ENCODE measurements around the gene UHRF2. TPM values are rescaled to one million over a fixed set of nuclear protein-coding genes. Genes with fewer than 3 reads are reported as not detected.
"Not testable (repeated sequence)": the region's sequence is repeated elsewhere in the genome, so short reads cannot be mapped to it uniquely, and the experiment has no call there.

The UHRF2 gene
- 19.0 and 20.9 TPM in 2 replicates for total RNA-seq (2014; rRNA removed; shearing (Covaris generic))

GRCh38 chr9:6412487-6413364 is at the start of gene UHRF2:
UHRF2 (plus strand) TSS chr9:6413199; CDS start chr9:6413491, 292 bp downstream.
- DNase-seq (ENCODE audit: low read depth in 1 of 2, low spot score in 2 of 2) = peak; percentile 85 to 93
- Histone ChIP-seq H3K4me1 (replicated peaks) (no peaks in the 10 kb centered on the region), H3K9me3 (replicated peaks) (no peaks in the 10 kb centered on the region), H3K36me3 (peaks cover 7% of the 10 kb centered on the region; the same call in 1 of the 2 replicates), H3K27ac (peak within 1 kb of the TSS; percentile 47), H3K4me3 (peak within 1 kb of the TSS; percentile 80), H3K27me3 (replicated peaks) (no peaks in the 10 kb centered on the region)

GRCh38 chr9:6367128-6367890 is 45.7 kb upstream of the UHRF2 start:
- Histone ChIP-seq H3K4me3 (no peak overlapping the region), H3K4me1 (replicated peaks) (0 out of 2 replicates have a peak, but pooled peaks cover 3% of the 10 kb centered on the region), H3K27me3 (replicated peaks) (no peaks in the 10 kb centered on the region), H3K27ac (peak overlapping the region; percentile 39; the same call in 1 of the 2 replicates), H3K9me3 (replicated peaks) (no peaks in the 10 kb centered on the region), H3K36me3 (no peaks in the 10 kb centered on the region)
- no peak for DNase-seq (ENCODE audit: low read depth in 1 of 2, low spot score in 2 of 2)

GRCh38 chr9:6368831-6369230 is 44.2 kb upstream of the UHRF2 start:
- Histone ChIP-seq H3K36me3 (no peaks in the 10 kb centered on the region), H3K9me3 (replicated peaks) (no peaks in the 10 kb centered on the region), H3K4me1 (replicated peaks) (0 out of 2 replicates have a peak, but pooled peaks cover 3% of the 10 kb centered on the region), H3K27ac (no peak overlapping the region), H3K27me3 (replicated peaks) (no peaks in the 10 kb centered on the region), H3K4me3 (no peak overlapping the region)
- no peak for DNase-seq (ENCODE audit: low read depth in 1 of 2, low spot score in 2 of 2)

- not testable (repeated sequence) for H3K27ac ChIP-seq; DNase-seq (ENCODE audit: low read depth in 1 of 2, low spot score in 2 of 2); H3K4me1 ChIP-seq (replicated peaks); H3K4me3 ChIP-seq; H3K36me3 ChIP-seq; H3K9me3 ChIP-seq (replicated peaks); H3K27me3 ChIP-seq (replicated peaks)
Observed at GRCh38 chr9:6381477-6382012, 31.5 kb upstream of the UHRF2 start.

GRCh38 chr9:6382681-6383080 is 30.3 kb upstream of the UHRF2 start:
- H3K27me3 ChIP-seq (replicated peaks) = no peaks in the 10 kb centered on the region
- no peak for DNase-seq (ENCODE audit: low read depth in 1 of 2, low spot score in 2 of 2)
- no peaks in the 10 kb centered on the region for H3K4me1 ChIP-seq (replicated peaks)
- no peaks in the 10 kb centered on the region for H3K36me3 ChIP-seq
- no peaks in the 10 kb centered on the region for H3K9me3 ChIP-seq (replicated peaks)
- H3K27ac ChIP-seq = no peak overlapping the region
- no peak overlapping the region for H3K4me3 ChIP-seq

- H3K4me1 ChIP-seq (replicated peaks) = no peaks in the 10 kb centered on the region
Observed at GRCh38 chr9:6383551-6384225, 29.3 kb upstream of the UHRF2 start.

GRCh38 chr9:6384732-6385131 is 28.3 kb upstream of the UHRF2 start:
- Histone ChIP-seq H3K9me3 (replicated peaks) (no peaks in the 10 kb centered on the region), H3K36me3 (no peaks in the 10 kb centered on the region), H3K27me3 (replicated peaks) (no peaks in the 10 kb centered on the region), H3K4me1 (replicated peaks) (no peaks in the 10 kb centered on the region), H3K27ac (no peak overlapping the region), H3K4me3 (no peak overlapping the region)
- DNase-seq (ENCODE audit: low read depth in 1 of 2, low spot score in 2 of 2) = no peak

More at GRCh38 chr9:6383551-6384225, 29.3 kb upstream of the UHRF2 start:
- H3K27me3 ChIP-seq (replicated peaks) = no peaks in the 10 kb centered on the region
- H3K4me3 ChIP-seq = no peak overlapping the region
- H3K9me3 ChIP-seq (replicated peaks) = no peaks in the 10 kb centered on the region
- no peaks in the 10 kb centered on the region for H3K36me3 ChIP-seq
- no peak for DNase-seq (ENCODE audit: low read depth in 1 of 2, low spot score in 2 of 2)
- no peak overlapping the region for H3K27ac ChIP-seq

- H3K36me3 ChIP-seq = no peaks in the 10 kb centered on the region
- DNase-seq (ENCODE audit: low read depth in 1 of 2, low spot score in 2 of 2) = no peak
- H3K4me1 ChIP-seq (replicated peaks) = no peaks in the 10 kb centered on the region
- H3K27me3 ChIP-seq (replicated peaks) = no peaks in the 10 kb centered on the region
- no peak overlapping the region for H3K4me3 ChIP-seq
- H3K27ac ChIP-seq = no peak overlapping the region
- H3K9me3 ChIP-seq (replicated peaks) = no peaks in the 10 kb centered on the region
Observed at GRCh38 chr9:6399071-6399470, 13.9 kb upstream of the UHRF2 start.

GRCh38 chr9:6405371-6405770 is 7.6 kb upstream of the UHRF2 start:
- no peaks in the 10 kb centered on the region for H3K36me3 ChIP-seq
- no peaks in the 10 kb centered on the region for H3K4me1 ChIP-seq (replicated peaks)

GRCh38 chr9:6407778-6408177 is 5.2 kb upstream of the UHRF2 start:
- H3K9me3 ChIP-seq (replicated peaks) = no peaks in the 10 kb centered on the region
- no peak for DNase-seq (ENCODE audit: low read depth in 1 of 2, low spot score in 2 of 2)
- no peak overlapping the region for H3K27ac ChIP-seq
- no peak overlapping the region for H3K4me3 ChIP-seq
- H3K27me3 ChIP-seq (replicated peaks) = no peaks in the 10 kb centered on the region
- no peaks in the 10 kb centered on the region for H3K4me1 ChIP-seq (replicated peaks)
- H3K36me3 ChIP-seq = no peaks in the 10 kb centered on the region

More at GRCh38 chr9:6405371-6405770, 7.6 kb upstream of the UHRF2 start:
- DNase-seq (ENCODE audit: low read depth in 1 of 2, low spot score in 2 of 2) = no peak
- Histone ChIP-seq H3K4me3 (no peak overlapping the region), H3K27ac (no peak overlapping the region), H3K9me3 (replicated peaks) (no peaks in the 10 kb centered on the region), H3K27me3 (replicated peaks) (no peaks in the 10 kb centered on the region)

GRCh38 chr9:6408320-6408719 is 4.7 kb upstream of the UHRF2 start:
- Histone ChIP-seq H3K27ac (no peak overlapping the region), H3K4me3 (no peak overlapping the region), H3K27me3 (replicated peaks) (no peaks in the 10 kb centered on the region), H3K9me3 (replicated peaks) (no peaks in the 10 kb centered on the region), H3K36me3 (peaks cover 2% of the 10 kb centered on the region; the same call in 1 of the 2 replicates), H3K4me1 (replicated peaks) (no peaks in the 10 kb centered on the region)
- no peak for DNase-seq (ENCODE audit: low read depth in 1 of 2, low spot score in 2 of 2)

GRCh38 chr9:6409811-6410210 is 3.2 kb upstream of the UHRF2 start:
- DNase-seq (ENCODE audit: low read depth in 1 of 2, low spot score in 2 of 2) = no peak
- Histone ChIP-seq H3K4me1 (replicated peaks) (no peaks in the 10 kb centered on the region), H3K9me3 (replicated peaks) (no peaks in the 10 kb centered on the region), H3K36me3 (peaks cover 7% of the 10 kb centered on the region; the same call in 1 of the 2 replicates), H3K27me3 (replicated peaks) (no peaks in the 10 kb centered on the region), H3K4me3 (no peak overlapping the region), H3K27ac (no peak overlapping the region)

- Histone ChIP-seq H3K4me1 (replicated peaks) (no peaks in the 10 kb centered on the region), H3K9me3 (replicated peaks) (no peaks in the 10 kb centered on the region), H3K4me3 (no peak overlapping the region), H3K27ac (no peak overlapping the region), H3K27me3 (replicated peaks) (no peaks in the 10 kb centered on the region), H3K36me3 (peaks cover 7% of the 10 kb centered on the region; the same call in 1 of the 2 replicates)
- DNase-seq (ENCODE audit: low read depth in 1 of 2, low spot score in 2 of 2) = no peak
Observed at GRCh38 chr9:6410633-6411032, 2.4 kb upstream of the UHRF2 start.

All from SJSA1 (cell line).